Fibroblast of pulmonary artery (primary cell): ENCODE data around the gene OSBP2.
A peak's percentile ranks its signal among the peaks of the same experiment; 100 is the strongest.

Experiments
- DNase-seq: peaks from one replicate; pipeline ENCODE4 v3.0.0-alpha.2; 2010; ENCODE audit warnings: low read depth
- H3K4me3 ChIP-seq: replicated peaks from 2 replicates; pipeline ENCODE4 v1.5.1; 2011; ENCODE audit warnings: low read depth, mild to moderate bottlenecking, control low read depth, low read length, moderate library complexity
- CTCF ChIP-seq: IDR thresholded peaks from 2 replicates; pipeline ENCODE4 v1.5.1; 2011; ENCODE audit warnings: mild to moderate bottlenecking, control low read depth, low read length, inconsistent platforms; ENCODE audit errors: missing control alignments

OSBP2 gene

DNA sequence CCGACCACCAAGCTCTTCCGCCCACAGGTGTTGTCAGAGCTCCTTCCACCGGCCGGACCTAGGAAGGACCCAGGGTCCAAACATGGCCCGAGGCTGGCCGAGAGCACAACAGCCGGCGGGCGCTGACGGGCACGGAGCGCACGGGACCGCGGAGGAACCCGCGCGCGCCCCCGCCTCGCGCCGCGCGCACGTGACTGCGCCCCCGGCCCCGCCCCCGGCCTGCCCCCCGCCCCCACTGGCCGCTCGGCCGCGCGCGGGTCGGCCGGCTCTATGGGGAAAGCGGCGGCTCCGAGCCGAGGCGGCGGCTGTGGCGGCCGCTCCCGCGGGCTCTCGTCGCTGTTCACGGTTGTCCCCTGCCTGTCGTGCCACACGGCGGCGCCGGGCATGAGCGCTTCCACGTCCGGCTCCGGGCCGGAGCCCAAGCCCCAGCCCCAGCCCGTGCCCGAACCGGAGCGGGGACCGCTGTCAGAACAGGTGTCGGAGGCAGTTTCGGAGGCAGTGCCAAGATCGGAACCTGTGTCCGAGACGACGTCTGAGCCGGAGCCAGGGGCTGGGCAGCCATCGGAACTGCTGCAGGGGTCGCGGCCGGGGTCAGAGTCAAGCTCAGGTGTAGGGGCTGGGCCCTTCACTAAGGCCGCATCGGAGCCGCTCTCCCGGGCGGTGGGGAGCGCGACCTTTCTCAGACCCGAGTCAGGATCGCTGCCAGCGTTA, at the start of gene OSBP2:
Gene OSBP2 (plus strand): TSS at position 235 of the 711 bp plus-strand sequence. CDS start 36 bp downstream, at position 271.
- peak within 1 kb of the TSS; percentile 60 for H3K4me3 ChIP-seq
- no peak for TF ChIP-seq CTCF

DNA sequence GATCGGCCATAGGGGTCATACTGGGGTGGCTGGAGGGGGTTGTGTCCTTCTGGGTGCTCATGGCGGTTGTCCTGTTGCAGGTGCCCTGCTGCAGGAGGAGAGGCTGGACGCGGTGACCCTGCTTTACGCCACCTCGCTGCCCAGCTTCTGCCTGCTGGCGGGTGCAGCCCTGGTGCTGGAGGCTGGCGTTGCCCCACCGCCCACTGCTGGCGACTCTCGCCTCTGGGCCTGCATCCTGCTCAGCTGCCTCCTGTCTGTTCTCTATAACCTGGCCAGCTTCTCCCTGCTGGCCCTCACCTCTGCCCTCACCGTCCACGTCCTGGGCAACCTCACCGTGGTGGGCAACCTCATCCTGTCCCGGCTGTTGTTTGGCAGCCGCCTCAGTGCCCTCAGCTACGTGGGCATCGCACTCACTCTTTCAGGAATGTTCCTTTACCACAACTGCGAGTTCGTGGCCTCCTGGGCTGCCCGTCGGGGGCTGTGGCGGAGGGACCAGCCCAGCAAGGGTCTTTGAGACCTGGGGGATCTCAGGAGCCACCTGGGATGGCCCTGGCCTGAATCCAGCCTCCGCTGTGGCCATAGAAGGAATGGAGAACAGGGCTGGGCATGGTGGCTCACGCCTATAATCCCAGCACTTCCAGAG, 48.0 kb upstream of the OSBP2 start:
- TF ChIP-seq CTCF = no peak
- no peak for DNase-seq
- no peak overlapping the region for H3K4me3 ChIP-seq

More for the DNA sequence above, at the start of gene OSBP2:
- no peak for DNase-seq

- no peak for TF ChIP-seq CTCF
- DNase-seq = no peak
- no peak overlapping the region for H3K4me3 ChIP-seq
These were observed 47.1 kb upstream of the OSBP2 start for GRCh38 chr22:30647536-30647935.

DNA sequence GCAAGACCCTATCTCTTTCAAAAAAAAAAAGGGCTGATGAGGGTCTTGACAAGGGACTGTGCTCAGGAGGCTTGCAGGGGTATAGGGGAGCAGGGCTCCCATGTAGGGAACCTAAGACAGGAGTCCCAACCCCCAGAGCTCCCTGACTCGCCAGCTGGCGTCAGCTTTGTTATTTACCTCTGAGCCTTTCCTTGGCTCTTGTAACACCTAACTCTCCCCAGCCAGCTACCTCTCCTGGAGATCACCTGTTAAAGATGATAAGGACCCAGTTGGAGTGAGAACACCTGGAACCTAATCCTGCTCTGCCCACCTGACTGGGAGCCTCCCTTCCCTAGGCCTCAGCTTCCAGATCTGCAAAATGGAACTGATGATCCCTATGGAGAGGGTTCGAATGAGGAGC, 45.8 kb upstream of the OSBP2 start:
- no peak for TF ChIP-seq CTCF
- no peak for DNase-seq
- H3K4me3 ChIP-seq = no peak overlapping the region

- peak; percentile 66 for DNase-seq
- TF ChIP-seq CTCF = no peak
- H3K4me3 ChIP-seq = no peak overlapping the region
These were observed 45.2 kb upstream of the OSBP2 start for GRCh38 chr22:30649430-30650007.

DNA sequence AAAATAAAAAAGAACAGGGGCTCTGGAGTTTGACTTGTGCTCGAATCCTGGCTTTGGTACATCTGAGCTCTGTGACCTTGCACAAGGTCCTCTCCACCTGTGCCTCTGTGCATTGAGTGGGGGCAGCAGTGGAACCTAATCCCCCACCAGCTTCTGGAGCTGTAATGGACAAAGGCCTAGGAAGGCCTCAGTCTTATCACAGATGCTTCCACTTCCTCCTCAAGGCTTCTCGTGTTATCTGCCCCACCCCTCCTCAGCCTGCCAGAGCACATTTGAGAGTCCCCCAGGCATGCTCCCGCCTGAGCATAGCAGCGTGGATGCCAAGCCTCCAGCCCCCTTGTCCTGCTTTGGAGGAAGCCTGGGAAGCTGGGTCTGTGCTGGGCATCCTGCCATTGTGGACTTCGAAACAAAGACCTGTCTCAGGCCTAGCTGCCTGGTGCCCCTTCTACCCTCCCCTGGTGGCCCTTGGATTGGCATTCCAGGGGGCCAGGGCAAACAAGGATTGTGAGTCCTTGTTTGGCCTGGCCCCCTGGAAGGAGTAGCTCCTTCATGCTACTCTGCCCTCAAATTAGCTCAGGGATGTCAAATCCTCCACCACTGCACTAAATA, 44.1 kb upstream of the OSBP2 start:
- no peak for TF ChIP-seq CTCF
- H3K4me3 ChIP-seq = no peak overlapping the region
- DNase-seq = no peak
